ENCODE measurements around the gene GSTO1.

Gene GSTO1

GRCh38 chr10:104301907-104302690 lies 47.4 kb downstream of the GSTO1 start:
- DNase-seq (ENCODE audit: extremely low read depth in 1 of 2, low read depth in 1 of 2), result no peak

GRCh38 chr10:104303594-104304355 lies 49.1 kb downstream of the GSTO1 start:
- DNase-seq (ENCODE audit: extremely low read depth in 1 of 2, low read depth in 1 of 2), result no peak

GRCh38 chr10:104304356-104304745 lies 49.7 kb downstream of the GSTO1 start:
- no peak for DNase-seq (ENCODE audit: extremely low read depth in 1 of 2, low read depth in 1 of 2)

GRCh38 chr10:104304927-104305326 lies 50.2 kb downstream of the GSTO1 start:
- no peak for DNase-seq (ENCODE audit: extremely low read depth in 1 of 2, low read depth in 1 of 2)

GRCh38 chr10:104306897-104307296 lies 52.2 kb downstream of the GSTO1 start:
- DNase-seq (ENCODE audit: extremely low read depth in 1 of 2, low read depth in 1 of 2), result no peak

- no peak for DNase-seq (ENCODE audit: extremely low read depth in 1 of 2, low read depth in 1 of 2)
Observed at GRCh38 chr10:104307576-104308438, 53.1 kb downstream of the GSTO1 start.

GRCh38 chr10:104308439-104308903 lies 53.8 kb downstream of the GSTO1 start:
- DNase-seq (ENCODE audit: extremely low read depth in 1 of 2, low read depth in 1 of 2), result no peak

- DNase-seq (ENCODE audit: extremely low read depth in 1 of 2, low read depth in 1 of 2), result no peak
Observed at GRCh38 chr10:104309980-104310978, 55.6 kb downstream of the GSTO1 start.

- no peak for DNase-seq (ENCODE audit: extremely low read depth in 1 of 2, low read depth in 1 of 2)
Observed at GRCh38 chr10:104311184-104311720, 56.6 kb downstream of the GSTO1 start.

- DNase-seq (ENCODE audit: extremely low read depth in 1 of 2, low read depth in 1 of 2), result no peak
Observed at GRCh38 chr10:104314591-104315485, 60.1 kb downstream of the GSTO1 start.

- DNase-seq (ENCODE audit: extremely low read depth in 1 of 2, low read depth in 1 of 2), result no peak
Observed at GRCh38 chr10:104315486-104315921, 60.8 kb downstream of the GSTO1 start.

- DNase-seq (ENCODE audit: extremely low read depth in 1 of 2, low read depth in 1 of 2), result no peak
Observed at GRCh38 chr10:104316321-104317099, 61.8 kb downstream of the GSTO1 start.

Measured in stimulated activated CD8-positive, alpha-beta memory T cell treated with anti-CD3 and anti-CD28 coated beads, Interleukin-7, amount 100 ng/mL, for 48 hours (primary cell).